HG03571 (cell line): Measurements from ENCODE around the gene CHRNA7.
"Not testable (repeated sequence)": the region's sequence is repeated elsewhere in the genome, so short reads cannot be mapped to it uniquely, and the experiment has no call there.

Source experiments
- ATAC-seq: cut with Tn5 transposase; IDR thresholded peaks from one replicate; pipeline ENCODE4 v1.9.1; 2021; ENCODE audit not compliant: unreplicated experiment

Gene CHRNA7

DNA sequence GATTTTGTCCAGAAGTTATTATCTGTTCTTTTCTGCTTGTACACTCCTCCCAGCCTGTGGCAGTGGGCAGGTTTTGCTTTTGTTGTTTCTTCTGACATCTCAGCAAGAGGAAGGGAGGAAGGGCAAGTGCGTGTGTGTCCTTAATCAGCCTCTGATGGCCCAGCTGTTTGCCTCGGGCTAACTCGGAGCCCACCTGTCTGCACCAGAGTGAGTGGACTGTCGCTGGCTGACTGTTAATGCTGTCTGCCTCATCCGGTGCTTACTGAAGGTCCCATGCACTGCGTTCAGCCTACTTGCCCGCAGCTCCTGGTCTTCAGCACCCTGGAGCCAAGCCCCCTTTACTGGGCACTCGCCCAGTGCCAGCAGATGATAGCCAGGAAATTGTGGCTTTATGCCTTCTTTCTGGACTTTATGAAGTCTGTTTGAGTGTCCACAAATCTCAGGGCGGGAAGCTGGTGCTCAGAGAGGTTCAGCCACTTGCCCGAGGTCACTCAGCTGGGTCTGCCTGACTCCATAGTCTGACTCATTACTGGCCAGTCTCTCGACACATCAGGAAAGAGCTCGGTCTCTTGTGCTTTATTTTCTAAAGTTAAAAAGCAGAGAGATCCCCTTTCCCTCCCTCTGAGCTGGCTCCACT is 89.5 kb downstream of the CHRNA7 start:
- no peak for ATAC-seq

DNA sequence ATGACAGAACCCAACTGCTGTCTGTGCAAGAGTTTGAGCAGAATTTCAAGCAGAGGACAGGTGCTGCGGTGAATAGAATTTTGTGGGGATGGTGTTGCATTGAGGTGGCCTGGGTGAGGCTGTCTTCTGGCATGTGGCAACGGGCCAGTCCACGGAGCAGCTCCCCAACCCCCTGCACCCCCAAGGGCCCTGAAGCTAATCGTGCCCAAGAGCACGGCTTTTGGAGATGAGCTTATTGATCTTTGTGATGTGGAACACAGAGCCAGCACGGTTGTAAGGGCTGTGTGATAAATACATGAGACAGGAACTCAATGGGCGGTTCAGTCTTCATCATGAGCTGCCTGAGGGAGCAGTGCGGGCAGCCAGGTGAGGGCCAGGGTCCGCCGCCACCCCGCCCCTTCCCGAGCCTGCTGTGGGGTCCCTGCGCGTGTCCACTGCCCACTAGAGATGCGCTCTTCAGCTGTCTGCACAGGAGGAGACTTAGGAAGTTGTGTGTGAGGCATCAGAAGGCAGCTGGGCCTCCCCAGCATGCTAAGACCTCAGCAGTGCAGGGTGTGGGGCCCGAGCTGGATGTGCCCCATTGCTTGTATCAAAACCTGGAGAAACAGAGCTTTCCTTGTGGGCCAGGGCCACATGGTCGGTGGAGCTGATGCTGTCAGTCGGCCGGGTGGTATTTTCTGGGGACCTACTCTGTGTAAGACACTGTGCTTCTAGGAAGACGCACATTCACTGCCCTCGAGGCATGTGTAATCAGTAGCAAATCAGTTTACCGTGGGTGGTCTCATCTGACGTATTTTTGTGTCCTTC is 90.5 kb downstream of the CHRNA7 start:
- ATAC-seq, result no peak

DNA sequence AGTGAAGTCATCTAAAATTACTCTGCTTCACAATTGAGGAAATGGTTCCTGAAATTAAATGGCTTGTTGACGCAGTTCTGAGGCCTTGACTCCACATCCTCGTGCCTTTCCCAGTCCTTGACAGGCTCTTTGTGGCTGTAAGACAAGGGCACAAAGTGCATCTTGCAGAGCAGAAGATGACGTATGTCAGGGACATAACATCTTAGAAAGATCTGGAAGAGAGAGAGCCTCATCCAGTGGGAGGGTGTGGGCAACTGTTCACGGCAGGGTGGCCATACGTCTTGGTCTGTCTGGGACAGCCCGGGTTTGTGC is 91.0 kb downstream of the CHRNA7 start:
- ATAC-seq, result no peak

DNA sequence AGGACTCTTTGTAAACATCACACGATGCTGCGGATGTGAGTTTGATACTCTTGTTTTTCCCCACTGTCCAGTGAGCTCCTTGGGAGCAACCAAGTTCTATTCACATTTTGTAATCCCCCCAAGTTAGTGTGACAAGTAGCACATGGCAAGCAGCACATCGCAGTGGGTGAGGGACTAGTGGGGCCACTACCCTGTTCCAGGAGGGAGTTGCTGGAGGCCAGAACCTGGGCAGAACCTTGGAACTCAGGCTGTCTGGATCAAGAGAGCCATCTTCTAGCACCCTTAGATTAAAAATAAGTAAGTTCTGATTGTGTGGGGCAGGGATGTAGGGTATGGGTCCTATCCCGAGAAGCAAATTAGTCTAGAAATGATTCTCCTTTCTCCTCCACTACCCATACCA is 91.7 kb downstream of the CHRNA7 start:
- ATAC-seq, result no peak

DNA sequence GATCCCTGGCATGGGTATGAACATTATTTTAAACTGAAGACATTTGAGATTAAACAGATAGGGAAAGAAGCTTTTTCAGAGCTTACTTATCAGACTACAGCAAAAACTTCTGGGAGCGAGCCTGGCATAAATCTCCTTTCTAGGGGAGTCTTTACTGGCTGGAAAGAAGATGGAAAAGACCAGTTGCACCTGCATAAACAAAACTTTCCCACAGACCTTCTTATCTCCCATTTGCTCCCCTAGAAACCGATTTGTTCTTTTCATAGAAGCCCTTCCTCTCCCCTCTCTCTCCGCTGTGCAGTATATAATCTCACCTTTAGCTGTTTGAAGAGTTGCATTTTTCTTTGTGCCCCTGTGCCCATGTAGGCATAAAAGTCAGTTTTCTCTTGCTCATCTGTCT is 93.2 kb downstream of the CHRNA7 start:
- no peak for ATAC-seq

DNA sequence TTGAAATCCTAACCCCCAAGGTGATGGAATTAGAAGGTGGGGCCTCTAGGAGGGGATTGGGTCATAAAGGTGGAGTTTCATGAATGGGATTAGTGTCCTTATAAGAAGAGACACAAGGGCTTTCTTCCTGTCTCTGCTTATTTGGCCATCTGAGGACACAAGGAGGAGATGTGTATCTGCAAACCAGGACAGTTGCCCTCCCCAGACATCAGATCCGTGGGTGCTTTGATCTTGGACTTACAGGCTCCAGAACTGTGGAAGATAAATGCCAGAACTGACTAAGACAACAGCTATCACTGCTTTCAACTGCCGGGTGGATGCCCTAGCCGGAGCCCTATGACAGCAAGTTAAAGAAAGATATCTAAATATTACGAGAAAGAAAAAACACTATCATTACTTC is 94.4 kb downstream of the CHRNA7 start:
- no peak for ATAC-seq

DNA sequence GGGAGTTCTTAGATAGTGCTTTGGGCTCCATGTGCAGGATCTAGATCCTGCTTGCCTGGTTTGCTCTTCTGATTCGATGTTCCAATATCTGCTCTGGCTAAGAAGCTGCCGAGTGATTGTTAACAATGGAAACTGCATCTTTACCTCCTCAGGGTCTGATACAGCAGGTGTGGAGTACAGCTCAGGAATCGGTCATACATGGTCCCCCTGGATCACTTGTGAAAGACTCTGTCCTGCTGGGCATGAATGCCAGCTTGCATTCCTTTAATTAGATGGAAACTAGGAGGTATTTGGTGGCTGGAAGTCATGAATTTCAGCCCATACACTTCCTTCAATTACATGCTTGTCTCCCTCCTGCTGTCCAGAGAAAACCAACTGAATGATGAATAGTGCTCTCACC is 95.3 kb downstream of the CHRNA7 start:
- no peak for ATAC-seq

DNA sequence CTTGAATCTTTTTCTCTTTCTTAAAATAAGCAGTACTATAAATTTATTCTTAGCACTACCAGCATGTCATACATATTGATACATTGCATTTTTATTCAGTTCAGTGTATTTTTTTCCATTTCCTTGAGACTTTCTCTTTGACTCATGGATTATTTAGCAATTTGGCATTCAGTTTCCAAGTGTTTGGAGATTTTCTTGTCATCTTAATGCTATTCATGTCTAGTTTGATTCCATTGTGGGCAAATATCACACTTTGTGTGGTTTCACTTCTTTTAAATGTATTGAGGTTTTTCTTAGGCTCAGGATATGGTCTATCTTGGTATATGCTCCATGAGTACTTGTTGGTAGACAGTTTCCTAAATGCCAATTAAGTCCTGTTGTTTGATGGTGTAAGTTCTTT is 99.5 kb downstream of the CHRNA7 start:
- ATAC-seq, result no peak

DNA sequence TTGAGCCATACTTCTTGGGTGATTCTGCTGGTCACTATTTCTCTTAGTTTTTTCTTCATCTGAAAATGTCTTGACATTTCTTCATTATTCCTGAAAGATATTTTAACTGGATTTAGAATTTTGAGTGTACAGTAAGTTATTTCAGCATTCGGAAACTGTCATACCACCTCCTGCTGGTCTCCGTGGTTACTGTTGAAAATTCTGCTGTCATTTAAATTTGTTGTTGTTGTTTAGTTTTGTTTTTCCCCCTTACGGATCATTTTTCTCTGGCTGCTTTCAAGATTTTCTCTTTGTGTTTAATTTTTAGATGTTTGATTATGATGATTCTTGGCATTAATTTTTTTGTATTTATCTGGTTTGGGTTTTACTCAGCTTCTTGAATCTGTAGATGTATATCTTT is 100.5 kb downstream of the CHRNA7 start:
- ATAC-seq, result no peak

DNA sequence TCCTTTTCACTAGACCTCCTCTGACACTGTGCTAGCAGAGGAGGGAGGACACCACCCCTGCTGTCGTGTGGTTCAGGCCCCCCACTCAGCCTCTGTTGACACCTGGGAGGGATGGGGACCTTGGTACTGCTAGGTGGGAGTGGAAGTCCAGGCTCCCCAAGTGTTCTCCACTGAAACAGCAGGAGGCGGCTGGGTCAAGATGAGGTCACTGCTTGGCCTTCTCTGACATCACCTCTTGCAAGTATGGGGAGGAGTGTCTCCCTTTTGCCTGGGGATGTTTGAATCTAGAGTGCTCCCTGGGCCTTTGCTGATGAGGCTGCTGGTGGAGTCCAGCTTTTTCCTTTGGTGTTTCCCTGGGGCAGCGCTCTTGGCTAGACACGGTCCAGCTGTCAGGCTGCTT is 101.5 kb downstream of the CHRNA7 start:
- no peak for ATAC-seq

DNA sequence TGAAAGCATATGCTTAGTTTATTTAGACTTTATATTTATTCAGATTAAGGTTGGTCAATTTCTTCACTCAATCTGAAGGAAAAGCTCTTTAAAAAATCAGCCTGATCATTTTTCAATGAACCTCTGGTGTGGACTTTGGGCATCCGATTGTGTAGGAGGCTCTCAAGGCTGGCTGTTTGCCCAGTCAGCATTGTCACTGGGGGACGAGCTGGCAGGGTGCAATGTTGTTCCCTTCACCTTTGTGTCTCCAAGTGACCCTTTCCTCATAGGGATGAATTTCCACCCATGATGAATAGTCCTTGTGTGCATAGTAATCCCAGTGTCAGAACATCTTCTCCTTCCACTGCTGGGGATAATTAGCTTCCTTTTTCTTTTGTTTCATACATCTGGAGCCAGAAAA is 102.5 kb downstream of the CHRNA7 start:
- no peak for ATAC-seq

DNA sequence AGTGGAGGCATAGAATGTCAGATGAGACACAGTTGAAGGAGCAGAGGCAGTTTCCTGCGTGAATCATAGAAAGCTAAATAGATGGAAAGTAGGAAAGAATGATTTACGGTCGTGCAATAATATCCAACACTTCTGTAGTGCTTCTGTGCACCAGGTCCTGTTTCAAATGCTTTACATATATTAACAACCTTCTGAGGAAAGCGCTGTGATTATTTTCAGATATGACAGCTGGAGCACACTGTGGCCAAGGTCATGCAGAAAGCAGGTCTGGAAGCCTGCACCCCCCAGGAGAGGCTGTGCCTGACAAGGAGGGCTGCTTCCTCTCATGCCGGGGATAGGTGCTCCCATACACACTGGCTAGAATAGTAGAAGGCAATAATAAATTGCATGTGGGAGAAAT is 104.5 kb downstream of the CHRNA7 start:
- no peak for ATAC-seq

DNA sequence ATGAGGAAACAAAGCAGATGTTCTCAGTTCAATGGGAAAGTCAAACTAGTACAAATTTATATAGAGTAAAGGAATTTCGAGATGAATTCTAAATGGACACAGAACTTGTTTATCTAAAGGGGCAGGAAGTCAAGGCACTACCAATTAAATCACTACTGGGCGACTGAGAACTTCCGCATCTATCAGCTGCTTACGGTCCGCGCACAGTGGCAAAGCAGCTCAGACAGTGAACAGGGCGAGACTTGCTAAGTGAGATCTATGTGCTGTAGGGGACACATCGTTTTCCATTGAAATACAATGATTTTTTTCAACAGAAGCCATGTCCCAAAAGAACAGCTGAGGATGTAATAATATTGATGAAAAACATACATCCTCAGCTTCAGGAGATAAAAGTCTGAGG is 105.0 kb downstream of the CHRNA7 start:
- ATAC-seq, result no peak

DNA sequence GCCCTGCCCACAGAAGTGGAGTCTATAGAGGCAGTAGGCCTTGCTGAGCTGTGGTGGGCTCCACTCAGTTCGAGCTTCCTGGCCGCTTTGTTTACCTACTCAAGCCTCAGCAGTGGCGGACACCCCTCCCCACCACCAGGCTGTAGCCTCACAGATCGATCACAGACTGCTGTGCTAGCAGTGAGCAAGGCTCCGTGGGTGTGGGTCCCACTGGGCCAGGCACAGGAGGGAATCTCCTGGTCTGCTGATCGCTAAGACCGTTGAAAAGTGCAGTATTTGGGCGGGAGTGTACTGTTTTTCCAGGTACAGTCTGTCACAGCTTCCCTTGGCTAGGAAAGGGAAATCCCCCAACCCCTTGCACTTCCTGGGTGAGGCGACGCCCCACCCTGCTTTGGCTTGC is 115.2 kb downstream of the CHRNA7 start:
- ATAC-seq, result not testable (repeated sequence)

DNA sequence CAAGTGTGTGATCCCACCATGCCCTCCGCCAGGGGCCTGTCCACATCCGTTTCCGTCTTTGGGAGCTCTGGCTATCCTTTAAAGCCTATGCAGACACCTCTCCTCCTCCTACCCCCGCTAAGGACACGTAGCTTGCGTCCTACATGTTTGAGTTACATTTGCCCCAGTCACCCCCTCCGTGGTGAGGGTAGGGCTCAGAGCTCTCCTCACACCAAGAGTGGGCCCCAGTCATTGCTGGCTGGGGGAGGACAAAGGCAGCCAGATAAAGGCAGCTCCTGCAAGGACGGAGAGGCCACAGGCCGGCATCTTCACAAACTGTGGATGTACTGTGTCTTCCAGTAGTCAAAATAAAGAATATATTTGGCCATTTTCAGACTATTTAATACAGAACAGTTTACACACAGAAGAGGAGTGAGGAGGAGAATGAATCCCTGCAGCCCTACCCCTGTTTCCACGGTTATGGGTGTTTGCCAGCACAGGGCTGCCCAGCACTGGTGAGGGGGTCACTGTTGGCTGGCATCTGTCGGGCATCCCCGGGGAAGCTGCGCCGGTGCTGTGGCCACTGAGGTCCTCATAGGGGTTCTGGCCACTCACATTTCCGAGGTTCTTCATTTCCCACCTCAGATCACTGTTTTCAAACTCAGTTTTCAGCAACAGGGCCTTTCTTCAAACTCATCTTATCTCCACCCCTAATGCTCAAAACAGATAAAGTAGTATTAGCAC is 118.7 kb downstream of the CHRNA7 start:
- ATAC-seq, result no peak

DNA sequence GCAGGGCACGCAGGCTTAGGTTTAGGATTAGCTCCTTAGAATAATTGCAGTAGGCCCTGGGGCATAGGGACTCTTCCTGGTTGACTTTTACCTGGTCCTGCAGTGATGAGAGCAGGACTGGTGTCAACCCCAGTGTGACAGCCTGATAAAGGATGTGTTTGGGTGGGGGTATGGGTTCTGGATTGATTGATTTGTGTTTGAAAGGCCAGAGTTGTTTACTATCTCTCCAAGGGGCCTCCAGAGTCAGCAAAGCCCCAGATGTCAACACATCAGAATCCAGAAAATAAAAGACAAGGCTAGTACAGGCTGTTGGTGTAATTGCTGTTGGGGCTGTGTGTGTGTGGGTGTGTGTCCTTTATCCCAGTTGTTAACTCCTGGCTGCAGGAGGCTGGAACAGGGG is 122.3 kb downstream of the CHRNA7 start:
- ATAC-seq, result no peak

DNA sequence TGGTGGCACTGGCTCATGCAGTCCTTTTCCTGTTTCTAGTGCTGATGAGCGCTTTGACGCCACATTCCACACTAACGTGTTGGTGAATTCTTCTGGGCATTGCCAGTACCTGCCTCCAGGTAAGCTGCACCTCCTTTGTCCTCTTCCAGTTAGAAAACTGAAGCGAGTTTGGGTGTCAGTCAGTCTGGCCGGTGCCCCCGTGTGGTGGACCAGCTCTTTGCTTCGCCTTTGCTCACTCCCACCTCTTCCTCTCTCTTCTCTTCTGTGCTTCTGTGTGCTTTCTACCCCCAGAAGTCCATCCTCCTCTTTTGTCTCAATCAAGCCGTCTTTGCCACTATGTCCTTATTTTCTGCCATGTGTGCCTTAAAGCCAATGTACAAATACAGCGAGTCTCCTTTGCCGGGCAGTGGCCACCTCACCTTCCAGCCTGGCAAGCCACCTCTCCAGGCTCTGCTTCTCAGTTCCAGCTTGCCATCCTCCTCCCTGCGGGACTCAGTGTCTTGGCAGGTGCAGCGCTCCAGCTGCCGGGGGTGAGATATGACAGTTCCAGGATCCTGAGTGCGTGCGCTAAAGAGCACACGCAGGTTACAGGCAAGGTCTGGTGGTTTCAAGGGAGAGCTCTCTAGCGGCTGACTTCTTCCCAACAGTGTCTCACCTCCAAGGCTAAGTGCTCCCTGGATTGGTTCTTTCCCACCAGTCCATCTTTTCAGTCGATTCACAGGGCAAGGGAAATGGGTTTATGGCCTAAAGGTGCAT is 123.7 kb downstream of the CHRNA7 start:
- not testable (repeated sequence) for ATAC-seq

DNA sequence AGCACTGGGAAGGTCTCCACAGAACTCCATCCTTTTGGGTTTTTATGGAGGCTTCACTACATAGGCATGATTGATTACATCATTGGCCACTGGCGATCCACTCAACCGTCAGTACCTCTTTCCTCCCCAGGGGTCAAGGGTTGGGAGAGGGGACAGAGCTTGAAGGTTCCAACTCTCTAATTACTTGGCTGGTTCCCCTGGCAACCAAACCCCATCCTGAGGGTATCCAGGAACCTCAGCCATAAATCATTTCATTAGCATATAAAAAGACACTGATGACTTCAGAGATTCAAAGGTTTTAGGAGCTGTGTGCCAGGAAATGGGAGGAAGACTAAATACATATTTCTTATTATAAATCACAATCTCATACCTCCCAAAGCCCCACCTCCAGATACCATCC is 131.8 kb downstream of the CHRNA7 start:
- ATAC-seq, result not testable (repeated sequence)

DNA sequence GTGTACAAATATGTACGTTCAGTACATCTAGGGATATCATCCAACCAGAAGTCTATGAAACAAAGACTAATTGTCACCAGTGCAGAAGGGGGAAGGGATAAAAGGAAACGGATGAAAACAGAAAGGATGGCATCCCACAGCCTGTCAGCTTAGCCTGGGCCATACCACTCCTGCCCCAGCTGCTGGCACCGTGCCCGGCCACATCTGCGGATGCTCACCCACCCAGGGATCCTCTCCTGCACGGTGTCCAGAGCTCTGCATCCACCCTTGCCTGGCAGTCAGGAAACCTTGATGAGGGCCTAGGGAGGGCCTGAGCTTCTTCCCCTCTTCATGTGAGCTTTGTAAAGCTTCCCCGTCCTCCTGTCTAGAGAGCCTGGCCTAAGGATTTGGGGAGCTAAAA is 133.8 kb downstream of the CHRNA7 start:
- not testable (repeated sequence) for ATAC-seq

DNA sequence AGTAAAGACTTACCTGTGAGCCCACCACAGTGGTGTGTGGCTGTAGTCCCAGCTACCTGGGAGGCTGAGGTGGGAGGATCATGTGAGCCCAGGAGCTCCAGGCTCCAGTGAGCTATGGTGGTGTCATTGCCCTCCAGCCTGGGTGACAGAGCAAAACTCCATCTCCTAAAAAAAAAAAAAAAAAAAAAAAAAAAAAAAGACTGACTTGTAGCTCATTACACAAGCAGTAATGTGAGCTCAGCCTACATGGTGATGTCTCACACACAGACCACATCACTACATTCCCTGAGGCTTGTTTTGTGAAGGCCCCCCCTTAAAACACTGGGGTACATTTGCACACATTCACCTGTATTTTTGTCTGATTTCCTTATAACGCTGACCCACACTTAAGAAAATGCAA is 134.4 kb downstream of the CHRNA7 start:
- ATAC-seq, result not testable (repeated sequence)

DNA sequence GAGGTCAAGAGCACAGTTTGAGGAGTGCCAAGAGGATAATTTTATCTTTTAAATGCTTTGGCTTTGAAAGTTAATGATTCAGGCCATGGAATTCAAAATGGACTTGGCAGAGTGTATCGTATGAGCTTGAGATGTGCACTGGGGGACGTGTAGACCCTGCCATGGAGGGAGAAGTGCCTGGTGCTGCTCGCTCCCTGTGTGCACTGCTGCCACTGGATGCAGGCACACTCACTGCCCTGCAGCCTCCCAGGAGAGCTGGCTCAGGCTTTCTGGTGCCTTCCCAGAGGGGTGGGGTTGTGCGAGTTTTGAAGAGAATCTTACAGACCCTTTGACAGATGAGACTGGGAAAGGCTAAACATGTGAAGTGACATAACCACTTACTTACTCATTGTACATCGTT is 135.5 kb downstream of the CHRNA7 start:
- ATAC-seq, result not testable (repeated sequence)

DNA sequence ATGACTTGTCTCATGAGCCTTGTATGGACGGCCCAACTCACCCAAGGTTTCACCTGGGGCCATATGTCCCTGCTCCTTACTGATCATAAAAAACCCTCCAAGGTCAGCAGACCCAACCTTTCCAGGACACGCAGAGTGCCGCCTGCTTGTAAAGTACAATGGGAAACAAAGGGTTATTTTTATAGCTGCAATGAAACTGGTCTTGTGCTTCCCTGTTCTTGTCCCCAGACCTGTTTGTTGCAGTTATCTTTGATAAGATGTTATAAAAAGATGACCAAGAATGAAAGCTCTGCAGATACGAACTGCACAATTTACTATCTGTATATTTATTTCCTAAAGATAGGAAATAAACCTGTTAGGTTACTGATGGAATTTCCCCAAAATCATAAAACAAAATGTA is 136.0 kb downstream of the CHRNA7 start:
- ATAC-seq, result not testable (repeated sequence)
